Peyer's patch (tissue), 4 donors: ENCODE data around the gene TBCC. TPM values are rescaled to one million over a fixed set of nuclear protein-coding genes. Genes with fewer than 3 reads are reported as not detected.

Experiments used
- DNase-seq, 3 donors: peaks; one replicate each; pipeline ENCODE4 v3.0.0-alpha.2; 2017 to 2019
- H3K27ac ChIP-seq, 4 donors: fragments of 200-600 bp; sonication (generic); one replicate each; pipeline ENCODE4 v1.5.1; 2016 to 2019
- H3K27me3 ChIP-seq, 2 donors: fragments of 200-600 bp; sonication (generic); one replicate each; pipeline ENCODE4 v1.5.1; 2019
- H3K36me3 ChIP-seq, 3 donors: fragments of 200-600 bp; sonication (generic); one replicate each; pipeline ENCODE4 v1.5.1; 2016 to 2019
- H3K4me1 ChIP-seq, 4 donors: fragments of 200-600 bp; sonication (generic); one replicate each; pipeline ENCODE4 v1.5.1; 2016 to 2019
- H3K4me3 ChIP-seq, 4 donors: fragments of 200-600 bp; sonication (generic); 1 replicate in 3 of 4; 2 replicates in 1 of 4; pipeline ENCODE4 v1.5.1; 2016 to 2019; ENCODE audit warnings: mild to moderate bottlenecking in 1 of 4
- H3K9me3 ChIP-seq, 4 donors: fragments of 200-600 bp; sonication (generic); one replicate each; pipeline ENCODE4 v1.5.1; 2016 to 2019; ENCODE audit warnings: mild to moderate bottlenecking in 1 of 4
- CTCF ChIP-seq, 6 experiments: fragments of 450-650 bp in 4 of 6; fragments of 200-600 bp in 2 of 6; sonication (generic) in 1 of 6; IDR thresholded peaks; one replicate each; pipeline ENCODE4 v1.5.1; 2017 to 2019; ENCODE audit warnings: antibody characterized with exemption in 6 of 6, mild to moderate bottlenecking in 3 of 6, moderate library complexity in 1 of 6
- POLR2A ChIP-seq, 2 donors: fragments of 450-650 bp; IDR thresholded peaks; one replicate each; pipeline ENCODE4 v1.5.1; 2017; ENCODE audit warnings: antibody characterized with exemption in 2 of 2, mild to moderate bottlenecking in 2 of 2, moderate library complexity in 2 of 2
- total RNA-seq, 4 donors: library from RNA; depleted of rRNA; stranded (reverse); fragments of >200 nt; gene quantifications; one replicate each; pipeline ENCODE4 v1.1.0, GENCODE V29; 2016

TBCC gene
- total RNA-seq, 4 donors from 2014 or later: 23.1 to 36.4 (median 30.7) TPM

DNA sequence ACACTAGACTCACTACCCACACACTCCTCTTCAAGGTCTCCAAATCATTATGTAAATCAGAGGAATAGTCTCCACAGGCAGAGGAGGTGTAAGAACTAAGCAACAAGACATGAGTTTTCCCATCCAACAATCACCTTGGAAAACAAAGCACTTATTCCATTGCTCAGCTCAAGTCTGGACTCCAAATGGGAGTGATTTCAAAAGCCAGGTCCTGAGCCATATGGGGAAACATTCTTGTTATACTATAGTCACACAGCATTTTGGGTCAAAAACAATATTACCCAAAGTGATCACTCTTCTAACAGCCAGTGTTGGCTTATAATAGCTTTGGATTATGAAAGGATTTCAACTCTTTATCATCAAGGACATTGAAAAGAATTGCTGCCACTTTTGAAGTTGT lies 19.9 kb downstream of the TBCC start:
- no peak for DNase-seq
- Histone ChIP-seq H3K27me3 (no peaks in the 10 kb centered on the region), H3K27ac (peak overlapping the region in 3 of 4 donors; percentile 50 to 83 (median 75)), H3K4me3 (peak overlapping the region in 2 of 4 donors; percentile 50 to 52), H3K36me3 (no peaks in the 10 kb centered on the region), H3K9me3 (no peaks in the 10 kb centered on the region), H3K4me1 (no peaks in the 10 kb centered on the region)
- TF ChIP-seq POLR2A (IDR thresholded peaks at IDR 0.05): no peak
- no peak for TF ChIP-seq CTCF (IDR thresholded peaks at IDR 0.05)

DNA sequence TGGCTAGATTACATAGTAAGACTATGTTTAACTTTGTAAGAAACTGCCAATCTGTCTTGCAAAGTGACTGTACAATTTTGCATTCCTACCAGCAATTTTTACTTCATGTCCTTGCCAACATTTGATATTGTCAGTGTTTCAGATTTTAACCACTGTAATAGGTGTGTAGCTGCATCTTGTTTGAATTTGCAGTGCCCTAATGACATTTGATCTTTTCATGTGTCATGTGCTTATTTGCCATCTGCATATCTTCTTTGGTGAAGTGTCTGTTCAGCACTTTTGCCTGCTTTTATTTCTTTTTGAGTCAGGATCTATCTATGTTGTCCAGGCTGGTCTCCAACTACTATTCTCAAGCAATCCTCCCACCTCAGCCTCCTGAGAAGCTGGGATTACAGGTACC lies 21.1 kb downstream of the TBCC start:
- Histone ChIP-seq H3K4me1 (no peaks in the 10 kb centered on the region), H3K27ac (no peak overlapping the region), H3K4me3 (no peak overlapping the region), H3K9me3 (no peaks in the 10 kb centered on the region), H3K36me3 (no peaks in the 10 kb centered on the region), H3K27me3 (no peaks in the 10 kb centered on the region)
- DNase-seq: no peak
- TF ChIP-seq CTCF (IDR thresholded peaks at IDR 0.05) (no peak), POLR2A (IDR thresholded peaks at IDR 0.05) (no peak)

GRCh38 chr6:42722497-42722896 lies 23.4 kb downstream of the TBCC start, which contains the start of gene PRPH2:
Gene PRPH2, minus strand, starts transcription at chr6:42722597. Its CDS starts 263 bp downstream, at chr6:42722334.
- no peak for DNase-seq

DNA sequence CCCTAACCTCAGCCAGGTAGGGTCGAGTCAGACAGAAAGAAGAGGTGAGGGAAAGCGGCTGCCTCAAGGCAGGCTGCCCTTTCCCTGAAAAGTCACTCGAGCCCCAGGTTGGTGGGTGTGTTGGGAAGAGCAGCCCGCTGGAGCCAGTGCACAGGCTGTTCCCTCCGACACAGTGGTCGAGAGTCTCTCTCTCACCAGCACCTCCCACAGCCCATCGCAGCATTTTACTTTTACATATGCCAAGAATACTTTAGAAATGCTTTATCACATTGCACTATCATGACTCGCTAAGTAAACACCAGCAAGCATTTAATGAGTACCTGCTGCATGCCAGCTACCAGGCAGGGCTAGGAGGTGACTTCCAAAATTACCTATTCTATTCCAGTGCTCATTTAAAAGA lies 25.2 kb downstream of the TBCC start:
- Histone ChIP-seq H3K36me3 (no peaks in the 10 kb centered on the region), H3K27ac (no peak overlapping the region), H3K9me3 (no peaks in the 10 kb centered on the region), H3K4me1 (no peaks in the 10 kb centered on the region), H3K27me3 (no peaks in the 10 kb centered on the region), H3K4me3 (no peak overlapping the region)
- DNase-seq: no peak
- TF ChIP-seq CTCF (IDR thresholded peaks at IDR 0.05) (no peak), POLR2A (IDR thresholded peaks at IDR 0.05) (no peak)

More at GRCh38 chr6:42722497-42722896, 23.4 kb downstream of the TBCC start, which contains the start of gene PRPH2:
- no peaks in the 10 kb centered on the region for H3K27me3 ChIP-seq
- no peaks in the 10 kb centered on the region for H3K36me3 ChIP-seq
- no peak within 1 kb of the TSS for H3K27ac ChIP-seq
- H3K4me1 ChIP-seq: no peaks in the 10 kb centered on the region
- H3K4me3 ChIP-seq: no peak within 1 kb of the TSS
- no peaks in the 10 kb centered on the region for H3K9me3 ChIP-seq
- TF ChIP-seq CTCF (IDR thresholded peaks at IDR 0.05): no peak
- TF ChIP-seq POLR2A (IDR thresholded peaks at IDR 0.05): no peak

GRCh38 chr6:42715871-42716270 lies 30.0 kb downstream of the TBCC start:
- no peak for TF ChIP-seq POLR2A (IDR thresholded peaks at IDR 0.05)
- TF ChIP-seq CTCF (IDR thresholded peaks at IDR 0.05): no peak
- DNase-seq: no peak
- Histone ChIP-seq H3K36me3 (no peaks in the 10 kb centered on the region), H3K27ac (no peak overlapping the region), H3K9me3 (no peaks in the 10 kb centered on the region), H3K4me1 (no peaks in the 10 kb centered on the region), H3K4me3 (no peak overlapping the region), H3K27me3 (no peaks in the 10 kb centered on the region)
